Measurements from ENCODE around the gene JUND.

JUND gene

GRCh38 chr19:18269070-18269723, 12.2 kb downstream of the JUND start:
- no peak overlapping the region for H3K27ac ChIP-seq (replicated peaks)
- no peak overlapping the region for H3K4me3 ChIP-seq (replicated peaks; ENCODE audit: insufficient read depth, low read length)
- DNase-seq (ENCODE audit: low read depth in 1 of 2, low spot score in 1 of 2): no peak
- no peaks in the 10 kb centered on the region for H3K27me3 ChIP-seq (ENCODE audit: insufficient read depth, poor library complexity, severe bottlenecking)
- no peak for TF ChIP-seq REST (IDR thresholded peaks at IDR 0.05; ENCODE audit: insufficient replicate concordance, low read depth)
- TF ChIP-seq SPI1 (IDR thresholded peaks at IDR 0.05; ENCODE audit: borderline replicate concordance, low read depth): no peak
- TF ChIP-seq POLR2AphosphoS5 (IDR thresholded peaks at IDR 0.05; ENCODE audit: low read depth): no peak
- no peak for TF ChIP-seq CTCF (IDR thresholded peaks at IDR 0.05; ENCODE audit: insufficient read depth, low read length)
- TF ChIP-seq GABPA (IDR thresholded peaks at IDR 0.05; ENCODE audit: low read depth): no peak

GRCh38 chr19:18266771-18267686, 14.4 kb downstream of the JUND start:
- no peak overlapping the region for H3K4me3 ChIP-seq (replicated peaks; ENCODE audit: insufficient read depth, low read length)
- H3K27me3 ChIP-seq (ENCODE audit: insufficient read depth, poor library complexity, severe bottlenecking): no peaks in the 10 kb centered on the region
- no peak for DNase-seq (ENCODE audit: low read depth in 1 of 2, low spot score in 1 of 2)
- no peak for TF ChIP-seq CTCF (IDR thresholded peaks at IDR 0.05; ENCODE audit: insufficient read depth, low read length)
- TF ChIP-seq POLR2AphosphoS5 (IDR thresholded peaks at IDR 0.05; ENCODE audit: low read depth): no peak
- TF ChIP-seq GABPA (IDR thresholded peaks at IDR 0.05; ENCODE audit: low read depth): no peak
- TF ChIP-seq REST (IDR thresholded peaks at IDR 0.05; ENCODE audit: insufficient replicate concordance, low read depth): no peak
- TF ChIP-seq SPI1 (IDR thresholded peaks at IDR 0.05; ENCODE audit: borderline replicate concordance, low read depth): no peak
- no peak overlapping the region for H3K27ac ChIP-seq (replicated peaks)

- Histone ChIP-seq H3K27me3 (ENCODE audit: insufficient read depth, poor library complexity, severe bottlenecking) (no peaks in the 10 kb centered on the region), H3K27ac (replicated peaks) (no peak overlapping the region), H3K4me3 (replicated peaks; ENCODE audit: insufficient read depth, low read length) (no peak overlapping the region)
- DNase-seq (ENCODE audit: low read depth in 1 of 2, low spot score in 1 of 2): no peak
- TF ChIP-seq SPI1 (IDR thresholded peaks at IDR 0.05; ENCODE audit: borderline replicate concordance, low read depth) (no peak), POLR2AphosphoS5 (IDR thresholded peaks at IDR 0.05; ENCODE audit: low read depth) (no peak), CTCF (IDR thresholded peaks at IDR 0.05; ENCODE audit: insufficient read depth, low read length) (no peak), GABPA (IDR thresholded peaks at IDR 0.05; ENCODE audit: low read depth) (no peak), REST (IDR thresholded peaks at IDR 0.05; ENCODE audit: insufficient replicate concordance, low read depth) (no peak)
Measured at GRCh38 chr19:18265582-18265981, 15.8 kb downstream of the JUND start.

All from HL-60 (cell line).